IMR-90 (cell line): ENCODE measurements around the gene COL4A1. TPM values are rescaled to one million over a fixed set of nuclear protein-coding genes. Genes with fewer than 3 reads are reported as not detected.

Experiments used
- ATAC-seq: fragments of 200-7000 bp; cut with Tn5 transposase; 2 replicates; pipeline ENCODE4 v1.9.1; 2020; ENCODE audit warnings: low read depth, mild to moderate bottlenecking, moderate library complexity
- Bru-seq: library from RNA; stranded (reverse); fragments of 400-500 nt; gene quantifications from one replicate; lab custom pipeline; 2021; lab: Mats Ljungman, UMichigan
- BruChase-seq, 2 experiments: library from RNA; stranded (reverse); fragments of 400-500 nt; gene quantifications; one replicate each; lab custom pipeline; 2021; lab: Mats Ljungman, UMichigan
- BruUV-seq: library from RNA; stranded (reverse); fragments of 400-500 nt; replicated peaks from 2 replicates; lab custom pipeline; 2021; lab: Mats Ljungman, UMichigan
- CTCF ChIA-PET: fragments of 300-600 bp; formaldehyde crosslinking; extraction: SDS; loops from one replicate; lab custom pipeline; 2021; ENCODE audit warnings: antibody characterized with exemption; lab: Yijun Ruan, JAX
- POLR2A ChIA-PET: fragments of 300-600 bp; sonication (Branson Sonifier 250); formaldehyde crosslinking; loops from one replicate; lab custom pipeline; 2022; ENCODE audit warnings: antibody characterized with exemption; ENCODE audit not compliant: unreplicated experiment; lab: Charles Lee
- DNase-seq: peaks from one replicate; pipeline ENCODE4 v3.0.0; 2013
- H2AFZ ChIP-seq: replicated peaks from 2 replicates; pipeline ENCODE3; 2013; ENCODE audit warnings: low read length, mild to moderate bottlenecking; ENCODE audit not compliant: poor library complexity
- H2AK5ac ChIP-seq: 2 replicates; pipeline ENCODE4 v1.6.1; 2013; ENCODE audit warnings: low read depth, low read length, inconsistent platforms
- H2AK9ac ChIP-seq: replicated peaks from 2 replicates; pipeline ENCODE3; 2013; ENCODE audit warnings: mild to moderate bottlenecking, low read depth, low read length, moderate library complexity; ENCODE audit not compliant: poor library complexity
- H2BK120ac ChIP-seq: 2 replicates; pipeline ENCODE4 v1.6.1; 2013; ENCODE audit warnings: low read depth, low read length, inconsistent platforms
- H2BK15ac ChIP-seq: 3 replicates; pipeline ENCODE4 v1.6.1; 2013; ENCODE audit warnings: low read depth, low read length, inconsistent platforms
- H2BK20ac ChIP-seq: 2 replicates; pipeline ENCODE4 v1.6.1; 2013; ENCODE audit warnings: low read depth, mild to moderate bottlenecking, inconsistent platforms, low read length, moderate library complexity
- H2BK5ac ChIP-seq: 2 replicates; pipeline ENCODE4 v1.6.1; 2013; ENCODE audit warnings: mild to moderate bottlenecking, low read depth, low read length, inconsistent platforms; ENCODE audit not compliant: poor library complexity, severe bottlenecking
- H3K14ac ChIP-seq: replicated peaks from 2 replicates; pipeline ENCODE4 v1.6.1; 2013; ENCODE audit warnings: low read depth, low read length, inconsistent platforms
- H3K18ac ChIP-seq: 2 replicates; pipeline ENCODE4 v1.6.1; 2013; ENCODE audit warnings: low read depth, low read length, control low read depth
- H3K23ac ChIP-seq: 2 replicates; pipeline ENCODE4 v1.6.1; 2013; ENCODE audit warnings: low read depth, low read length, inconsistent platforms
- H3K27ac ChIP-seq: 2 replicates; pipeline ENCODE4 v1.5.1; 2013; ENCODE audit warnings: mild to moderate bottlenecking, control low read depth, low read length; ENCODE audit not compliant: insufficient read depth
- H3K27me3 ChIP-seq: 2 replicates; pipeline ENCODE4 v1.6.1; 2013; ENCODE audit warnings: low read length; ENCODE audit not compliant: control insufficient read depth, insufficient read depth
- H3K36me3 ChIP-seq: 2 replicates; pipeline ENCODE4 v1.6.1; 2013; ENCODE audit warnings: low read length, mixed read lengths; ENCODE audit not compliant: control insufficient read depth, insufficient read depth
- H3K4ac ChIP-seq: 2 replicates; pipeline ENCODE4 v1.6.1; 2013; ENCODE audit warnings: low read depth, low read length, inconsistent platforms
- H3K4me1 ChIP-seq: 2 replicates; pipeline ENCODE4 v1.6.1; 2013; ENCODE audit warnings: low read length, mixed read lengths; ENCODE audit not compliant: control insufficient read depth, insufficient read depth
- H3K4me2 ChIP-seq: 2 replicates; pipeline ENCODE4 v1.6.1; 2013; ENCODE audit warnings: low read depth, mild to moderate bottlenecking, control low read depth, low read length, moderate library complexity
- H3K4me3 ChIP-seq: 2 replicates; pipeline ENCODE4 v1.5.1; 2013; ENCODE audit warnings: low read depth, mild to moderate bottlenecking, control low read depth, low read length, moderate library complexity; ENCODE audit not compliant: insufficient read depth
- H3K56ac ChIP-seq: 2 replicates; pipeline ENCODE4 v1.6.1; 2013; ENCODE audit warnings: low read length, inconsistent platforms; ENCODE audit not compliant: insufficient read depth; ENCODE audit errors: extremely low read depth
- H3K79me1 ChIP-seq, 2 experiments: 2 replicates each; pipeline ENCODE4 v1.6.1; 2013; ENCODE audit warnings: low read length in 2 of 2, inconsistent platforms in 1 of 2, low read depth in 1 of 2
- H3K9ac ChIP-seq: 2 replicates; pipeline ENCODE4 v1.6.1; 2013; ENCODE audit warnings: low read depth, low read length, control low read depth
- H3K9me1 ChIP-seq: 2 replicates; pipeline ENCODE4 v1.6.1; 2013; ENCODE audit warnings: low read length, inconsistent platforms; ENCODE audit not compliant: insufficient read depth
- H3K9me3 ChIP-seq: 2 replicates; pipeline ENCODE4 v1.6.1; 2013; ENCODE audit warnings: low read length; ENCODE audit not compliant: control insufficient read depth, insufficient read depth
- H4K20me1 ChIP-seq: 2 replicates; pipeline ENCODE4 v1.6.1; 2013; ENCODE audit warnings: low read length, inconsistent platforms; ENCODE audit not compliant: insufficient read depth
- H4K5ac ChIP-seq: 2 replicates; pipeline ENCODE4 v1.6.1; 2013; ENCODE audit warnings: mild to moderate bottlenecking, low read depth, low read length, control low read depth
- H4K8ac ChIP-seq, 2 experiments: 2 replicates each; pipeline ENCODE4 v1.6.1; 2013; ENCODE audit warnings: low read depth in 2 of 2, low read length in 2 of 2, control low read depth in 1 of 2, inconsistent platforms in 1 of 2
- H4K91ac ChIP-seq: 2 replicates; pipeline ENCODE4 v1.6.1; 2013; ENCODE audit warnings: low read depth, low read length, inconsistent platforms; ENCODE audit not compliant: insufficient read depth
- MAFK ChIP-seq: IDR thresholded peaks from 2 replicates; pipeline ENCODE4 v1.6.1; 2012; ENCODE audit warnings: low read depth, low read length, improper control_type of control experiment
- MAZ ChIP-seq: IDR thresholded peaks from 2 replicates; pipeline ENCODE4 v1.6.1; 2012; ENCODE audit warnings: low read depth, mild to moderate bottlenecking, low read length, improper control_type of control experiment, moderate library complexity, borderline replicate concordance
- POLR2A ChIP-seq: IDR thresholded peaks from 2 replicates; pipeline ENCODE4 v1.6.1; 2012; ENCODE audit warnings: mild to moderate bottlenecking, low read depth, low read length
- SMC3 ChIP-seq: fragments of 150-350 bp; IDR thresholded peaks from 2 replicates; pipeline ENCODE4 v1.6.1; 2016; ENCODE audit warnings: low read depth, mild to moderate bottlenecking, antibody characterized with exemption, low read length, moderate library complexity
- WGBS, 2 experiments: methylation state at CpG; one replicate each; pipeline versions ENCODE4 v1.1.5 to v1.1.7; 2013; ENCODE audit warnings: missing lambda C conversion rate in 2 of 2; ENCODE audit not compliant: insufficient read length in 1 of 2; ENCODE audit errors: extremely low coverage in 2 of 2; 5-methylcytosine and 5-hydroxymethylcytosine counted together
- dilution Hi-C: fragments of 300-500 bp; cut with HindIII; formaldehyde crosslinking; loops from one replicate; pipeline ENCODE4 v1.14.3; 2018; ENCODE audit warnings: low sequenced_read_pairs; ENCODE audit not compliant: unreplicated experiment
- in situ Hi-C: fragments of 300-500 bp; cut with MboI; formaldehyde crosslinking; loops from 3 replicates; pipeline ENCODE4 v1.14.3; 2019; ENCODE audit warnings: low sequenced_read_pairs, inconsistent platforms, mixed read lengths
- intact Hi-C: fragments of 100-400 bp; cut with micrococcal nuclease; formaldehyde crosslinking; loops from 2 replicates; pipeline ENCODE4 v1.10.0; 2022
- long read RNA-seq: library from polyadenylated mRNA; unstranded; transcript quantifications from one replicate; pipeline ENCODE4 v2.0.0, GENCODE V29; 2021; ENCODE audit not compliant: unreplicated experiment
- polyA plus RNA-seq, 3 experiments: library from polyadenylated mRNA; depleted of rRNA; stranded (reverse); fragments of >200 nt; gene quantifications; 2 replicates each; pipeline ENCODE4 v1.2.3, GENCODE V29; 2012; ENCODE audit warnings: low replicate concordance in 1 of 3
- total RNA-seq: library from RNA; depleted of rRNA; stranded (reverse); fragments of >200 nt; gene quantifications from 2 replicates; pipeline ENCODE4 v1.2.3, GENCODE V29; 2012; rRNA removed

Gene COL4A1
- total RNA-seq (230 and 263 TPM in 2 replicates), polyA plus RNA-seq (2012; rRNA removed) (301 and 337 TPM in 2 replicates), Bru-seq, nascent RNA (percentile 99 among the genes with signal in this experiment), BruChase-seq, experiment 1, labeled RNA remaining after a 6-hour chase (percentile 97 among the genes with signal in this experiment), BruChase-seq, experiment 2, labeled RNA remaining after a 2-hour chase (percentile 97 among the genes with signal in this experiment)
- 173 and 272 TPM in 2 replicates for polyA plus RNA-seq (2012; cell fraction: cytosol; rRNA removed)
- 217 and 287 TPM in 2 replicates for polyA plus RNA-seq (2012; cell fraction: nucleus; rRNA removed; ENCODE audit: low replicate concordance)
- long read RNA-seq, full-length matches to known transcripts, result 215 of 1,121 reads
- long read RNA-seq, partial matches to known transcripts, result 613 of 1,121 reads
- long read RNA-seq, other reads (novel, unspliced or antisense), result 293 of 1,121 reads

- Histone ChIP-seq H3K4ac (peak within 1 kb of the TSS; percentile 93), H4K8ac (peak within 1 kb of the TSS; percentile 69 to 84; a peak in 3 of 4 replicates), H3K9me3 (no peaks in the 10 kb centered on the region), H3K4me2 (peak within 1 kb of the TSS; percentile 93), H3K36me3 (peaks cover 41% of the 10 kb centered on the region), H2BK120ac (peak within 1 kb of the TSS; percentile 75), H3K79me1 (peaks cover 4 to 66% of the 10 kb centered on the region in 2 experiments; a peak in 2 of 4 replicates), H3K9ac (peak within 1 kb of the TSS; percentile 96), H3K4me3 (peak within 1 kb of the TSS; percentile 84), H2AK9ac (peak within 1 kb of the TSS; percentile 93), H4K5ac (peak within 1 kb of the TSS; percentile 42), H4K20me1 (peaks cover 74% of the 10 kb centered on the region), H3K14ac (peak within 1 kb of the TSS; percentile 96), H2BK5ac (peak within 1 kb of the TSS; percentile 89), H3K27me3 (no peaks in the 10 kb centered on the region), H3K18ac (peak within 1 kb of the TSS; percentile 64), H3K4me1 (peaks cover 34% of the 10 kb centered on the region), H3K9me1 (peaks cover 37% of the 10 kb centered on the region), H3K27ac (peak within 1 kb of the TSS; percentile 78), H4K91ac (peak within 1 kb of the TSS; percentile 91), H3K56ac (peak within 1 kb of the TSS; percentile 87), H2AFZ (peak within 1 kb of the TSS; percentile 83), H2AK5ac (peak within 1 kb of the TSS; percentile 94), H2BK20ac (peak within 1 kb of the TSS; percentile 29), H3K23ac (peak within 1 kb of the TSS; percentile 93), H2BK15ac (peak within 1 kb of the TSS; percentile 72; the same call in 1 of the 3 replicates)
- 0% methylated on average over 20 of the region's 96 CpGs; no CpG with 5 or more reads in 1 of the 2 experiments for WGBS, 2 experiments
- ChIA-PET CTCF (interaction anchor here (1.3 to 2.6 kb wide), 2 partner anchors 16 to 59 kb away, joined by 5 to 6 read pairs; no protein-coding TSS in a partner anchor), POLR2A (interaction anchor here (0.7 to 1.6 kb wide), 10 partner anchors 17 to 103 kb away, joined by 3 to 9 read pairs (median 4); no protein-coding TSS in a partner anchor)
- intact Hi-C loops (loop anchor here (1.0 to 2.0 kb wide), 2 partner anchors 34 to 105 kb away; no protein-coding TSS in a partner anchor), in situ Hi-C loops (no loop called here), dilution Hi-C loops (no loop called here)
- ATAC-seq, result peak; percentile 67
- peak; percentile 4; the same call in 1 of the 2 replicates for TF ChIP-seq SMC3
- TF ChIP-seq POLR2A, result peak; percentile 99
- TF ChIP-seq MAZ, result peak; percentile 76; the same call in 1 of the 2 replicates
- no peak for TF ChIP-seq MAFK
- DNase-seq, result peak; percentile 77
- BruUV-seq, result TSS peak; percentile 82
These were observed at the start of gene COL4A1, which contains the start of gene COL4A2 for GRCh38 chr13:110306960-110307766. COL4A1 (minus strand) TSS chr13:110307157; CDS start chr13:110307027, 130 bp downstream. COL4A2 (plus strand) TSS chr13:110307284; CDS start chr13:110307904, 620 bp downstream.
